GM12873 (cell line): Measurements from ENCODE around the gene ANTXRL.

Source experiments
- CTCF ChIP-seq: IDR thresholded peaks from 2 replicates; pipeline ENCODE4 v1.5.1; 2012; ENCODE audit warnings: low read depth, mild to moderate bottlenecking, moderate library complexity, low read length, control low read depth; ENCODE audit not compliant: insufficient read depth; ENCODE audit errors: missing control alignments

The ANTXRL gene

GRCh38 chr10:46273506-46274477 is 13.0 kb upstream of the ANTXRL start:
- TF ChIP-seq CTCF = peak; percentile 10

- TF ChIP-seq CTCF = no peak
Measured at GRCh38 chr10:46277840-46278239, 9.0 kb upstream of the ANTXRL start.

GRCh38 chr10:46282842-46283574 is 3.8 kb upstream of the ANTXRL start:
- no peak for TF ChIP-seq CTCF

- no peak for TF ChIP-seq CTCF
Measured at GRCh38 chr10:46283580-46284285, 3.1 kb upstream of the ANTXRL start.

GRCh38 chr10:46284286-46285229 is 2.2 kb upstream of the ANTXRL start:
- TF ChIP-seq CTCF = no peak

- TF ChIP-seq CTCF = no peak
Measured at GRCh38 chr10:46285300-46285699, 1.5 kb upstream of the ANTXRL start.
